K562 (cell line): Measurements from ENCODE around the gene SCO1. TPM values are rescaled to one million over a fixed set of nuclear protein-coding genes. Genes with fewer than 3 reads are reported as not detected.

Experiments
- ATAC-seq: fragments of 200-7000 bp; cut with Tn5 transposase; 3 replicates; pipeline ENCODE4 v1.9.1; 2020; ENCODE audit warnings: moderate library complexity
- BruUV-seq: library from RNA; stranded (reverse); fragments of 400-500 nt; replicated peaks from 2 replicates; lab custom pipeline; 2021; lab: Mats Ljungman, UMichigan
- CTCF ChIA-PET: fragments of 300-600 bp; formaldehyde crosslinking; extraction: SDS; loops from one replicate; lab custom pipeline; 2021; ENCODE audit warnings: low intra/inter-chr PET ratio; lab: Yijun Ruan, JAX
- POLR2A ChIA-PET: fragments of 300-600, 350-650 bp; sonication (Branson Sonifier 250); formaldehyde crosslinking; extraction: SDS; loops from one replicate; lab custom pipeline; 2021; ENCODE audit warnings: antibody characterized with exemption, inconsistent platforms; lab: Yijun Ruan, JAX
- DNase-seq, 4 experiments: peaks; one replicate each; pipeline versions ENCODE4 v3.0.0 to v3.0.0-alpha.2; 2011 to 2018; ENCODE audit warnings: low spot score in 3 of 4, mixed read lengths in 3 of 4; ENCODE audit errors: extremely low read depth in 1 of 4
- FAIRE-seq: peaks from 2 replicates; lab custom pipeline; 2011; peaks lifted over from hg19 to GRCh38; lab: Jason Lieb, UNC
- H2AFZ ChIP-seq: 2 replicates; pipeline ENCODE4 v1.6.0; 2011; ENCODE audit warnings: low read depth, low read length, control low read depth, inconsistent platforms
- H3K27ac ChIP-seq: fragments of 200-600 bp; 3 replicates; pipeline ENCODE4 v1.8.0; 2011; ENCODE audit warnings: low read depth, mild to moderate bottlenecking, control low read depth, inconsistent platforms, low read length, moderate library complexity, mixed read lengths; ENCODE audit errors: extremely low read depth
- H3K27me3 ChIP-seq, 2 experiments: fragments of 300-600 bp in 1 of 2; 2 replicates in 1 of 2; 3 replicates in 1 of 2; pipeline versions ENCODE4 v1.6.0 to v1.8.0; 2011; ENCODE audit warnings: inconsistent platforms in 2 of 2, low read length in 2 of 2, mild to moderate bottlenecking in 1 of 2, mixed read lengths in 1 of 2, moderate library complexity in 1 of 2; ENCODE audit not compliant: control insufficient read depth in 2 of 2, insufficient read depth in 2 of 2
- H3K36me3 ChIP-seq: fragments of 300-600 bp; 3 replicates; pipeline ENCODE4 v1.8.0; 2011; ENCODE audit warnings: mild to moderate bottlenecking, low read length, inconsistent platforms; ENCODE audit not compliant: control insufficient read depth, insufficient read depth
- H3K4me1 ChIP-seq, 2 experiments: fragments of 200-600 bp in 1 of 2; replicated peaks in 1 of 2; 2 replicates in 1 of 2; 3 replicates in 1 of 2; pipeline versions ENCODE4 v1.5.1 to v1.8.0; 2011; ENCODE audit warnings: inconsistent platforms in 2 of 2, low read length in 2 of 2, mild to moderate bottlenecking in 1 of 2, mixed read lengths in 1 of 2, moderate library complexity in 1 of 2; ENCODE audit not compliant: control insufficient read depth in 2 of 2, insufficient read depth in 2 of 2
- H3K4me2 ChIP-seq: 2 replicates; pipeline ENCODE4 v1.6.1; 2011; ENCODE audit warnings: low read length, control low read depth, inconsistent platforms, mixed read lengths; ENCODE audit not compliant: insufficient read depth
- H3K4me3 ChIP-seq: fragments of 200-600 bp; sonication (generic), shearing (Covaris generic); 2 replicates; pipeline ENCODE4 v1.5.1; 2016; ENCODE audit warnings: control low read depth, inconsistent platforms
- H3K79me2 ChIP-seq: fragments of 200-600 bp; 3 replicates; pipeline ENCODE4 v1.8.0; 2011; ENCODE audit warnings: low read length, inconsistent platforms; ENCODE audit not compliant: control insufficient read depth, insufficient read depth
- H3K9ac ChIP-seq, 2 experiments: 2 replicates each; pipeline versions ENCODE4 v1.6.0 to v1.6.1; 2011; ENCODE audit warnings: low read depth in 2 of 2, low read length in 2 of 2, control low read depth in 1 of 2, inconsistent platforms in 1 of 2, mild to moderate bottlenecking in 1 of 2, mixed read lengths in 1 of 2; ENCODE audit not compliant: insufficient read depth in 1 of 2
- H3K9me1 ChIP-seq: one replicate; pipeline ENCODE4 v1.6.0; 2011; ENCODE audit warnings: inconsistent platforms, mild to moderate bottlenecking, low read length, moderate library complexity; ENCODE audit not compliant: control insufficient read depth, insufficient read depth
- H3K9me3 ChIP-seq: replicated peaks from 2 replicates; pipeline ENCODE4 v1.5.1; 2011; ENCODE audit warnings: low read depth, low read length, inconsistent platforms; ENCODE audit not compliant: control insufficient read depth, insufficient read depth
- H4K20me1 ChIP-seq: replicated peaks from 2 replicates; pipeline ENCODE4 v1.6.1; 2011; ENCODE audit warnings: low read length, inconsistent platforms, mixed read lengths; ENCODE audit not compliant: control insufficient read depth, insufficient read depth
- CBX2 ChIP-seq: fragments of 200-600 bp; sonication (generic); IDR thresholded peaks from one replicate; pipeline ENCODE4 v1.6.1; 2012; ENCODE audit warnings: mild to moderate bottlenecking, low read length, inconsistent platforms; ENCODE audit not compliant: insufficient read depth, poor library complexity, severe bottlenecking
- CBX3 ChIP-seq, 2 experiments: IDR thresholded peaks; 1 replicate in 1 of 2; 2 replicates in 1 of 2; pipeline ENCODE4 v1.6.1; 2012; ENCODE audit warnings: inconsistent platforms in 2 of 2, low read length in 2 of 2, borderline replicate concordance in 1 of 2, control low read depth in 1 of 2
- DDX20 ChIP-seq: fragments of 450-650 bp; IDR thresholded peaks from 2 replicates; pipeline ENCODE4 v1.6.1; 2016; ENCODE audit warnings: missing genetic modification characterization, low read depth, mild to moderate bottlenecking, missing compliant biosample characterization, moderate library complexity
- EZH2 ChIP-seq: IDR thresholded peaks from 2 replicates; pipeline ENCODE4 v1.6.1; 2012; ENCODE audit warnings: low read depth, mild to moderate bottlenecking, inconsistent platforms, low read length, borderline replicate concordance
- MCM7 ChIP-seq, 2 experiments: fragments of 450-650 bp; IDR thresholded peaks; 2 replicates each; pipeline ENCODE4 v1.6.1; 2016 to 2018
- NFATC3 ChIP-seq: fragments of 450-650 bp; IDR thresholded peaks from 2 replicates; pipeline ENCODE4 v1.6.1; 2017; ENCODE audit warnings: mild to moderate bottlenecking
- NONO ChIP-seq, 2 experiments: fragments of 200-400 bp in 1 of 2; fragments of 450-650 bp in 1 of 2; formaldehyde crosslinking in 1 of 2; IDR thresholded peaks; 2 replicates each; pipeline ENCODE4 v1.6.1; 2017; ENCODE audit warnings: low read depth in 2 of 2, mild to moderate bottlenecking in 2 of 2, moderate library complexity in 2 of 2, low read length in 1 of 2
- POLR2H ChIP-seq: IDR thresholded peaks from 2 replicates; pipeline ENCODE4 v1.6.1; 2016; ENCODE audit warnings: missing genetic modification characterization, low read depth, mild to moderate bottlenecking, control low read depth, missing compliant biosample characterization, moderate library complexity
- ZNF436 ChIP-seq: fragments of 250-450, 450-650 bp; sonication (Bioruptor Pico); formaldehyde crosslinking; IDR thresholded peaks from 2 replicates; pipeline ENCODE4 v1.7.0; 2020; ENCODE audit warnings: mild to moderate bottlenecking
- ZNF830 ChIP-seq: fragments of 250-450 bp; sonication (Bioruptor Pico); IDR thresholded peaks from 2 replicates; pipeline ENCODE4 v1.5.0; 2021; ENCODE audit warnings: mild to moderate bottlenecking
- WGBS: fragments of 100-300 bp; shearing (Covaris generic); methylation state at CpG from one replicate; pipeline ENCODE4 v1.1.6; 2016; ENCODE audit warnings: low coverage, mixed read lengths; ENCODE audit not compliant: insufficient coverage; ENCODE audit errors: missing lambda C conversion rate; 5-methylcytosine and 5-hydroxymethylcytosine counted together
- in situ Hi-C: fragments of 300-500 bp; cut with MboI; formaldehyde crosslinking; loops from 4 replicates; pipeline ENCODE4 v1.15.0; 2018; ENCODE audit warnings: inconsistent platforms, mixed read lengths
- intact Hi-C: fragments of 100-400 bp; cut with micrococcal nuclease; formaldehyde crosslinking; loops from 2 replicates; pipeline ENCODE4 v1.14.2; 2022
- polyA plus RNA-seq, 8 experiments: library from polyadenylated mRNA; depleted of rRNA in 4 of 8; stranded (reverse) in 5 of 8; unstranded in 3 of 8; fragments of >200 nt; fragmentation: Nextera tagmentation in 2 of 8; fragmentation: Illumina TruSeq in 1 of 8; extraction: Ambion mirVana in 2 of 8; extraction: Trizol in 1 of 8; gene quantifications; 2 replicates each; pipeline versions ENCODE4 v1.2.1 to v1.2.3, GENCODE V29; 2011 to 2014; ENCODE audit warnings: inconsistent platforms in 1 of 8, missing spikeins in 1 of 8
- total RNA-seq, 7 experiments: library from RNA; depleted of rRNA in 6 of 7; stranded (reverse); fragments of >200 nt in 6 of 7; fragmentation: Illumina TruSeq in 2 of 7; extraction: Trizol in 2 of 7; gene quantifications; 2 replicates each; pipeline versions ENCODE4 v1.2.1 to v1.2.3, GENCODE V29; 2011 to 2021; ENCODE audit warnings: low replicate concordance in 1 of 7
- TF ChIP-seq, protein P1 (sequence below): fragments of 250-450 bp; sonication (Bioruptor Pico); IDR thresholded peaks from 2 replicates; pipeline ENCODE4 v1.5.0; 2020; ENCODE audit warnings: mild to moderate bottlenecking, borderline replicate concordance
- TF ChIP-seq, protein P2 (sequence below): IDR thresholded peaks from 2 replicates; pipeline ENCODE4 v1.6.1; 2011; ENCODE audit warnings: borderline replicate concordance, low read depth, mild to moderate bottlenecking, moderate library complexity, low read length; ENCODE audit not compliant: insufficient read depth, poor library complexity, severe bottlenecking
- TF ChIP-seq, protein P3 (sequence below): fragments of 250-450 bp; sonication (Bioruptor Pico); IDR thresholded peaks from 2 replicates; pipeline ENCODE4 v1.5.0; 2021; ENCODE audit warnings: mild to moderate bottlenecking, moderate library complexity
- TF ChIP-seq, protein P4 (sequence below), 2 experiments: fragments of 450-650 bp in 1 of 2; sonication (generic) in 1 of 2; formaldehyde crosslinking; conservative IDR thresholded peaks; 2 replicates each; pipeline versions ENCODE4 v1.4.0 to v1.8.1; 2020 to 2022; ENCODE audit warnings: mild to moderate bottlenecking in 1 of 2, missing genetic modification reagents in 1 of 2

SCO1 gene
- total and polyA plus RNA-seq, 9 of the 15 experiments (the other 6 are each of a cell fraction or from before 2014, with no cell fraction given): 7.1 to 40.9 (median 22.1) TPM

DNA sequence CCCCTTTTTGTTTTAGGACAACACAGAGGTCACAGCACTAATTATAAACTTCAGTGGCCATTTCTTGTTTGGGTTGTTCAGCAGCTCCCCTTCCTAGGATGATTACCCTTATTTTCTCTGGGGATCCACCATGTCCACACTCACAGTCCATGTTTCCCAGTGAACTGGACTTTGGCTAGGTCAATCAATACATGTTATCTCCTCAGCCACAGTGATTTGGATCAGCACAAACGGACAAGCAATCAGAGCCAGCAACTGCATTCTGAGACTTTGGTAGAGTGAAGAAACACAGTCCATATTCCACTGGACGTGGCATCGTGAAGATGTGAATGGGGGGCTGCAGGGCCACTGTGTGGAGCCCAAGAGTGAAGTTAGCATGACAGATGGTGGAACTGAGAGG, 27.9 kb upstream of the SCO1 start:
- H3K27ac ChIP-seq: no peak overlapping the region
- DNase-seq (no peak), FAIRE-seq (no peak)

More for the DNA sequence above, 27.9 kb upstream of the SCO1 start:
- WGBS: 0% methylated on average over 3 of the region's 3 CpGs
- H3K9me1 ChIP-seq: no peaks in the 10 kb centered on the region
- H3K9me3 ChIP-seq: no peaks in the 10 kb centered on the region
- H2AFZ ChIP-seq: no peak overlapping the region
- ChIA-PET POLR2A (no interaction called here), CTCF (no interaction called here)
- H4K20me1 ChIP-seq: no peaks in the 10 kb centered on the region
- no peak overlapping the region for H3K4me3 ChIP-seq
- no peaks in the 10 kb centered on the region for H3K79me2 ChIP-seq
- no peak for ATAC-seq
- 0 out of 5 replicates have a peak, but pooled peaks cover 0 to 3% of the 10 kb centered on the region in 2 experiments for H3K4me1 ChIP-seq
- TF ChIP-seq, protein P1, sequence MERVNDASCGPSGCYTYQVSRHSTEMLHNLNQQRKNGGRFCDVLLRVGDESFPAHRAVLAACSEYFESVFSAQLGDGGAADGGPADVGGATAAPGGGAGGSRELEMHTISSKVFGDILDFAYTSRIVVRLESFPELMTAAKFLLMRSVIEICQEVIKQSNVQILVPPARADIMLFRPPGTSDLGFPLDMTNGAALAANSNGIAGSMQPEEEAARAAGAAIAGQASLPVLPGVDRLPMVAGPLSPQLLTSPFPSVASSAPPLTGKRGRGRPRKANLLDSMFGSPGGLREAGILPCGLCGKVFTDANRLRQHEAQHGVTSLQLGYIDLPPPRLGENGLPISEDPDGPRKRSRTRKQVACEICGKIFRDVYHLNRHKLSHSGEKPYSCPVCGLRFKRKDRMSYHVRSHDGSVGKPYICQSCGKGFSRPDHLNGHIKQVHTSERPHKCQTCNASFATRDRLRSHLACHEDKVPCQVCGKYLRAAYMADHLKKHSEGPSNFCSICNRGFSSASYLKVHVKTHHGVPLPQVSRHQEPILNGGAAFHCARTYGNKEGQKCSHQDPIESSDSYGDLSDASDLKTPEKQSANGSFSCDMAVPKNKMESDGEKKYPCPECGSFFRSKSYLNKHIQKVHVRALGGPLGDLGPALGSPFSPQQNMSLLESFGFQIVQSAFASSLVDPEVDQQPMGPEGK: no peak
- TF ChIP-seq, protein P2, sequence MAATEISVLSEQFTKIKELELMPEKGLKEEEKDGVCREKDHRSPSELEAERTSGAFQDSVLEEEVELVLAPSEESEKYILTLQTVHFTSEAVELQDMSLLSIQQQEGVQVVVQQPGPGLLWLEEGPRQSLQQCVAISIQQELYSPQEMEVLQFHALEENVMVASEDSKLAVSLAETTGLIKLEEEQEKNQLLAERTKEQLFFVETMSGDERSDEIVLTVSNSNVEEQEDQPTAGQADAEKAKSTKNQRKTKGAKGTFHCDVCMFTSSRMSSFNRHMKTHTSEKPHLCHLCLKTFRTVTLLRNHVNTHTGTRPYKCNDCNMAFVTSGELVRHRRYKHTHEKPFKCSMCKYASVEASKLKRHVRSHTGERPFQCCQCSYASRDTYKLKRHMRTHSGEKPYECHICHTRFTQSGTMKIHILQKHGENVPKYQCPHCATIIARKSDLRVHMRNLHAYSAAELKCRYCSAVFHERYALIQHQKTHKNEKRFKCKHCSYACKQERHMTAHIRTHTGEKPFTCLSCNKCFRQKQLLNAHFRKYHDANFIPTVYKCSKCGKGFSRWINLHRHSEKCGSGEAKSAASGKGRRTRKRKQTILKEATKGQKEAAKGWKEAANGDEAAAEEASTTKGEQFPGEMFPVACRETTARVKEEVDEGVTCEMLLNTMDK: no peak
- TF ChIP-seq NONO (IDR thresholded peaks at IDR 0.05; ENCODE audit: low read depth in 2 of 2, low read length in 1 of 2): no peak
- no peak for TF ChIP-seq DDX20 (tag)
- TF ChIP-seq, protein P3, sequence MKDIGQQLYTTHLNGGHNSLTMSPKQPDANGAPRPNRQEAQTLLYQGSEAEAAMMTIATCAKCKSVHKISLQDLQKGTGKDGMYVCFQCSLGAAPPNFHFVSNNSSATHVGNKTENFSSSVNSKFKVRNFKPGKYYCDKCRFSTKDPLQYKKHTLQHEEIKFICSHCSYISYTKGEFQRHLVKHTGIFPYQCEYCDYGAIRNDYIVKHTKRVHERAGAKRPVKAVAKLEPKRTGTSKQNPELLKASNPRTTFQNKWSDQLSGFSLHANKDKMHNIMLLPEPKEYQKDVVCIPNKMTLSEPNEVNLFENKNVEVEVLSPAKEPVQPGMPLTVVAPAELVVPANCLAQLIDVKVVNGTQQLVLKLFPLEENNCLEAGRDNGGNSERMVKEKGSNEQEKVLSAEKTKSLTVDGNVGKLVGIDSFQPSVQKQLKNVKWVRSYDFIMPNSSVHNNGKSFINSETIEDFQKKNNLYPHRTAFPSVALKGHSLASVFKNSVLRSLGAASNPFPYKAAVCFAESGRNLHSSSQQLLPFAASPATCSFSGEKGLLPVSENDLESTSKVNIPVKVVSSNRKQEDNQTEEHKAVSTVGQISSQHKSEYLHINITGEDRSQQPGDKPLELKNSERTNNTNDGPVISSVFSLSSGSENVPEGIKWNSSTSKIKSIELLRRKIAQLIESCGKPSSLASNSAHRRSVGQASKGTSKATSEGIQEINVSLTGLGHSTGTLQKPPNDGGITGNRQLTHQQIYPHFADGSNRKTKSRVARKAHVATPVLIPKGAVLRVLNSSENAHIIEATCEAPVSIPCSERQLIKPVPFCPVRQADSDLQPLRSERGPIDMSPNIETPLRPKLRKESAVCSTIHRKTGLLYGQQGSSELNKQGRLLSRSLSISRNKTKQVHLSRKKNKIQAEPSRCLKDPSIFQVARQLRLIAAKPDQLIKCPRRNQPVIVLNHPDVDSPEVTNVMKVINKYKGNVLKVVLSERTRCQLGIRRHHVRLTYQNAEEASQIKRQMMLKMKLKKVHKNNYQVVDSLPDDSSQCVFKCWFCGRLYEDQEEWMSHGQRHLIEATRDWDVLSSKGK (CRISPR knock-in tag): no peak
- TF ChIP-seq POLR2H (tag): no peak
- TF ChIP-seq NFATC3: no peak
- TF ChIP-seq, protein P4, sequence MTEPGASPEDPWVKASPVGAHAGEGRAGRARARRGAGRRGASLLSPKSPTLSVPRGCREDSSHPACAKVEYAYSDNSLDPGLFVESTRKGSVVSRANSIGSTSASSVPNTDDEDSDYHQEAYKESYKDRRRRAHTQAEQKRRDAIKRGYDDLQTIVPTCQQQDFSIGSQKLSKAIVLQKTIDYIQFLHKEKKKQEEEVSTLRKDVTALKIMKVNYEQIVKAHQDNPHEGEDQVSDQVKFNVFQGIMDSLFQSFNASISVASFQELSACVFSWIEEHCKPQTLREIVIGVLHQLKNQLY (CRISPR knock-in tag; conservative IDR thresholded peaks at IDR 0.05): no peak
- TF ChIP-seq EZH2: no peak
- TF ChIP-seq MCM7 (IDR thresholded peaks at IDR 0.05): no peak
- TF ChIP-seq ZNF830 (CRISPR knock-in tag): no peak
- no peak for TF ChIP-seq CBX2
- TF ChIP-seq ZNF436 (CRISPR knock-in tag): no peak
- no peak for TF ChIP-seq CBX3 (IDR thresholded peaks at IDR 0.05; ENCODE audit: borderline replicate concordance in 1 of 2, low read length in 2 of 2)
- H3K4me2 ChIP-seq: no peak overlapping the region
- in situ Hi-C loops (no loop called here), intact Hi-C loops (no loop called here)
- no peaks in the 10 kb centered on the region for H3K27me3 ChIP-seq
- no TSS peak for BruUV-seq
- H3K9ac ChIP-seq: no peak overlapping the region
- no peaks in the 10 kb centered on the region for H3K36me3 ChIP-seq
